Activated CD8-positive, alpha-beta memory T cell treated with anti-CD3 and anti-CD28 coated beads, Interleukin-2, amount 50 U/mL, for 1 hour (primary cell): Measurements from ENCODE around the gene GSTT4.
"Not testable (repeated sequence)": the region's sequence is repeated elsewhere in the genome, so short reads cannot be mapped to it uniquely, and the experiment has no call there.

Experiments
- DNase-seq: peaks from one replicate; pipeline ENCODE4 v3.0.0-alpha.2; 2020; ENCODE audit errors: extremely low read depth

Gene GSTT4

GRCh38 chr22:24005201-24005600 lies at the start of gene GSTT4:
TSS of gene GSTT4 (minus strand) at chr22:24005453. CDS start at chr22:24005356, 97 bp downstream.
- DNase-seq, result no peak

GRCh38 chr22:24054356-24054755 lies 49.1 kb upstream of the GSTT4 start:
- no peak for DNase-seq

GRCh38 chr22:24053481-24054226 lies 48.4 kb upstream of the GSTT4 start:
- DNase-seq, result no peak

DNA sequence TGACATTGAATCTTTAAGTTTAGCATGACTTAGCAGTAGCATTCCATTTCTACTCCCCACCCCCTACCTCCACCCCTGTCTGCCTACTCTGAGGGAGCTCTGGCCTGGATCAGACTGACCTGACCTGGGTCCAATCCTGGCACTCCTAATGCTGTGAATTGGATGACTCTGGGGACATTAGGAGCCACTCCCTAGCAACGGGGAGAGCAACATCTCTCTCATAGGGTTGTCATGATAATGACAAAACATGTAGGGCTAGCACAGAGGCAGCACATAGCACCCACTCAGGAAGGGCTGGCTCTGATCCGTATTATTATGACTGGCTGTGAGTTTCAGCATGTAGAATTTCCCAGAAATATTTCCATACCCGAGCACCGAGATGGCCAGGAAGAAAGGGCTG lies 46.3 kb upstream of the GSTT4 start:
- no peak for DNase-seq

GRCh38 chr22:24051028-24051427 lies 45.8 kb upstream of the GSTT4 start:
- DNase-seq, result no peak

- no peak for DNase-seq
These were observed 44.7 kb upstream of the GSTT4 start for GRCh38 chr22:24049978-24050377.

DNA sequence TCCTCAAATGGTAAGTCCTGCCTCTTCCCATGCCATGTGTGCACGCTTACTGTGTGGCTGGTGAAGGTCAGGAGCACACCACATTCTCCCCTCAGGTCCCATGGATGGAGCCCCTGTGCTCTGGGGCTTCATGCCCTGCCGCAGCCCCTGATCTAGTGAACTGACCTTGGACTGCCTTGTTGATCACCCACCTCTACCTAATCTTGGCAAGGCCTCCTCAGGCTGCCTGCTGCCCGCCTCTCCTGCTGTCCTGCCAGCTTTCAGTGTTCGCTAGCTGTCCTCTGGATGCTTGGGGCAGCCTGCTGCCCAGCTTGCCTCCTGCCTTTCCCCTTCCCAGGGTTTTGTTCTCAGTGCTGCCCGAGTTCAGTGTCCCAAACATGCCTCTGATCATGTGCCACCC lies 44.0 kb upstream of the GSTT4 start:
- DNase-seq, result no peak

DNA sequence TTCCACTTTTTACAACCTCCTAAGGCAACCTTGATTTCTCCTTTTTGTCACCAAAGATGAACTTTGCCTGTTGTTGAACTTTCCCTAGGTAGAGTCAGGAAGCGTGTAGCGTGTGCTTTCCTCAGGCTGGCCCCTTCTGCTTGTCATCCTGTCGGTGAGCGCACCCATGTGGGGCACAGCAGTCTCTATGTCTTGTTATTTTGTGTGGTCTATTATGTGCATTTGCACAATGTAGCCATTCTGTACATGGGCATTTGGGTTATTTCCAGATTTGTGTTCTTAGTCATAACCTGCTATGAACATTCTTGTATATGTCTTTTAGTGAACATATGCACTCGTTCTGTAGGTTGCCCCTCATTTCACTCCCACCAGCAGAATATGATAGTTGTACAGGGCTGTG lies 40.8 kb upstream of the GSTT4 start:
- no peak for DNase-seq

DNA sequence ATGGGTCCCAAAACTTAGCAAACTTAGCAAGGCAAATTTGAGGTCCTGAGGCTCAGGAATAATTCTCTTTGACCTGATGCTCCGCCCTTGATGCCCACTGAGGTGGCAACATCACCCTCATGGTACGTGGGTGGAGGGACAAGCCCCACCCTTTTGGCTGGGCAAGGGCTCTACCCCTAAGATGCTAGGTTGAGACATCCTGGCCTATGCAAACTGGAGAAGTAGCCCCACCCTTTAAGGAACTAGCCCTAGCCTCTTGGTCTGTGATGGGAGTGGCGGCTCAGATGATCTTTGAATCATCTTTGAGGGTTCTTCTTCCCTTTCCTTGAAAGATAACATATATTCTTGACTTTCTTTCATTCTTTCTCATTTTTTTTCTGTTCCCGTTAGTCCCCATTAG lies 38.7 kb upstream of the GSTT4 start:
- DNase-seq, result no peak

GRCh38 chr22:24043465-24043864 lies 38.2 kb upstream of the GSTT4 start:
- DNase-seq, result not testable (repeated sequence)

GRCh38 chr22:24040946-24041345 lies 35.7 kb upstream of the GSTT4 start:
- DNase-seq, result no peak

DNA sequence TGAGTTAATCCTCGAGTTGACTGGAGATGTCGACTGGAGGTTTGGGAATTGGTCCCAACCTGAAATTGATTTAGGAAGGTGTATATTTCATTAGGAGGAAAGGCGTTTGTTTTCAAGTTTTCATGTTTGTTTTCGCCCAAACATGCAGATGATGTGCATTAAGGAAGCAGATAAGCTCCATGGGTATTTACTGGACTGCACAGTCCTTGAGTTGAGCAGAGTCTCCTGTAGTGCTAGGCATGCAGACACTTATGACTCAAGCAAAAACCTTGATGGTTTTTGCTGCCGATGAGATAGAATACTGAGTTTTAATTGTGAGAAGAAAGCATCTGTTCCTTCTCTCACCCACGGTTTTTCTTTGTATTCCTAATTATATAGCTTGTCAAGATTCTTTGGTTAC lies 33.8 kb upstream of the GSTT4 start:
- no peak for DNase-seq

DNA sequence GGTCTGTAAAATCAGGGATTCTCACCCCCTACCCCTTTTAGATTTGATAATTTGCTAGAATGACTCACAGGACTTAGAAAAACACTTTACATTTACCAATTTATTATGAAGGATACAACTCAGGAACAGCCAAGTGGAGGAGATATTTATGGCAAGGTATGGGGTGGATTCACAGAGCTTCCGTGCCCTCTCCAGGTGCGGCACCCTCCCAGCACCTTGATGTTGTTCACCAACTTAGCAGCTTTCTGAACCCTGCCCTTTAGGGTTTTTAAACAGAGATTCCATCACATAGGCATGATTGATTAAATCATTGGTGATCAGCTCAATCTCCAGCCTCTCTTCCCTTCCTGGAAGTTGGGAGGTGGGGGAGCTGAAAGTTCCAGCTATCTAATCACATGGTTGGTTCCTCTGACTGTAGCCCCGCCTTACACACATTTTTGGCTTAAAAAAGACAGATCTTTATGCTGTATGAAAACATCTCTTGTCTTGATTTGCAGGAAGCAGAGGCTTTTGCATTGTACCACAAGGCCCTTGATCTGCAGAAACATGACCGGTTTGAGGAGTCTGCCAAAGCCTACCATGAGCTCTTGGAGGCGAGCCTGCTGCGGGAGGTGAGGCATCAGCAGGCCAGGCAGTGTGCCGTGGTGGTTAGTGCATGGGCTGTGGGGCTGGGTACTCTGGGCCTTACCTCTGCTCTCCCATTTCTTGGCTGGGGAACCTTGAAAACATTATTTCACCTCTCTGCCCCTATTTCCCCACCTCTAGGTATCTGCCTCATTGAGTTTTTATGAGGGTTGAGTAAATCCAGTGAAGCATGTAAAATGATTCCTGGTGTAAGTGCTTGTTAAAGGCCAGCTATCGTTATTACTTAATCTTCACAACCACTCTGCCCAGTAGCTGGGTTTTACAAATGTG lies 32.9 kb upstream of the GSTT4 start:
- peak; percentile 24 for DNase-seq

DNA sequence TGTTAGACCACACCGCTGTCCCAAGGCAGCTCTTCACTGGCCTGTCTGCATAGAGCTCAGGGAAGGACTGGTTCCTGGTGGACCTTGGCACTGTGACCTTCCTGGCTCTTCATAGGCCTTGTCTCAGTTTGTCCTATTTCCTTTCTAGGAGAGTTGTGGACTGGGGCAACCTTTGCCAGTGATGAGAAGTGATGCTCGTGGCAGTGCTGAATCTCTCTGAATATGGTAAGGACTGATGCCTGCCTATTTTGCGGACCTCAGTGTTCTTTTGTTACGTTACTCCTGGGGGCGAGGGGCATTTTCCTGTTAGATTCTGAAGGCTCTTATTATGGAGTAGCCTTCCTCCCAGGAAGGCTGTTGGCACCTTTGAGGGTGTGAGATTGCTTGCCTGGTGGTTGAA lies 30.0 kb upstream of the GSTT4 start:
- no peak for DNase-seq

DNA sequence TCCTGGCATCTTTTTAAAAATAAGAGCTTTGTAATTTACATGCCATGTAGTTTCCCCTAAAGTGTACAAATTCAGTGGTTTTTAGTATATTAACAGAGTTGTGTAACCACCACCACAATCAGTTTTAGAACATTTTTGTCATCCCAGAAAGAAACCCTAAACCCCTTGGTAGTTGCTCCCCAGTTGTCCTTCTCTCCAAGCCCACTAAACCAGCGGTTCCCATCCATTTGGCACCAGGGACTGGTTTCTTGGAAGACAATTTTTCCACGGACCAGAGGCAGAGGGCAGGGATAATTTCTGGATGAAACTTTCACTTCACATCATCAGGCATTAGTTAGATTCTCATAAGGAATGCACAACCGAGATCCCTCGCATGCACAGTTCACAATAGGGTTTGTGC lies 28.5 kb upstream of the GSTT4 start:
- DNase-seq, result no peak

GRCh38 chr22:24030186-24030702 lies 25.0 kb upstream of the GSTT4 start:
- no peak for DNase-seq

DNA sequence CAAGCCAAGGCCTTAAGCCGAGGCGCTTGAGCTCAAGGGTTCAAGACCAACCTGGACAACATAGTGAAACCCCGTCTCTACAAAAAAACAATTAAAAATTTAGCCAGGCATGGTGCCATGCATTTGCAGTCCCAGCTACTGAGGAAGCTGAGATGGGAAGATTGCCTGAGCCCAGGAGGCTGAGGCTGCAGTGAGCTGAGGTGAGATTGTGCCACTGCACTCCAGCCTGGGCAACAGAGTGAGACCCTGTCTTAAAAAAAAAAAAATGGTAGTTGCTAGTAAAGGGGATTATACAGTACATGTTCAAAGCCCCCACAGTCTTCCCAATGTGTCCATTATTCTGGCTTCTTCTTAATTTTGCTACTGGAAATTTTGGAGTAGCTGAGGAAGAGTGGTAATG lies 24.1 kb upstream of the GSTT4 start:
- no peak for DNase-seq

DNA sequence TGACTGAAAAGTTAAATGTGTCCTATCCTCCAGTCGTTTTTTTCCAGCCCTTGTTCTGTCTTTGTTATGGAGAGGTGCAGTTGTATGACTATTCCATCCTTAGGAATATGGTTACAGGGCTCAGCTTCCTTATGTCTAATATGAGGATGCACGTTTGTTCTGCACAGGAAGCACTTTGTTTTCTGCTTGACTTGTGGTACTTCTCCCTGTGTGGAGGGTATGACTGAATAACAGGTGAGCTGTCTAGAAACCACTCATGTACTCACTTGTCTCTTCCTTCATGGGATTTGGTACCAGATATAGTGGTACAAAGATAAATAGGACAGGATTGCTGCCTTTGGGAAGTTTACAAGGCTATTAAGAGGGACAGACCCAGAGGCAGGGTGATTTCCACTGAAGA lies 23.3 kb upstream of the GSTT4 start:
- no peak for DNase-seq

DNA sequence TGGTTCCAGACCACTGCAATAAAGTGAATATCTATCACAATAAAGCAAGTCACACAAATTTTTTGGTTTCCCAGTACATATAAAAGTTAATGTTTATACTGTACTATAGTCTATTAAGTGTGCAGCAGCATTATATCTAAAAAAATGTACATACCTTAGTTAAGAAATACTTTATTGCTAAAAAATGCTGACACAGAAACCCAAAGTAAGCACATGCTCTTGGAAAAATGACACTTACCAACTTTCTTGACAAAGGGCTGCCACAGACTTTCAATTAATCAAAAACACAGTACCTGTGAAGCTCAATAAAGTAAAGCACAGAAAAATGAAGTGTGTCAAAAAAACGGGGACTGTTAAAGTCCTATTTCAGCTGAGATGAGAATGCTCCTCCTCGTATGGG lies 22.7 kb upstream of the GSTT4 start:
- DNase-seq, result no peak

GRCh38 chr22:24027389-24027975 lies 22.2 kb upstream of the GSTT4 start:
- DNase-seq, result no peak

- no peak for DNase-seq
These were observed 21.5 kb upstream of the GSTT4 start for GRCh38 chr22:24026733-24027132.

DNA sequence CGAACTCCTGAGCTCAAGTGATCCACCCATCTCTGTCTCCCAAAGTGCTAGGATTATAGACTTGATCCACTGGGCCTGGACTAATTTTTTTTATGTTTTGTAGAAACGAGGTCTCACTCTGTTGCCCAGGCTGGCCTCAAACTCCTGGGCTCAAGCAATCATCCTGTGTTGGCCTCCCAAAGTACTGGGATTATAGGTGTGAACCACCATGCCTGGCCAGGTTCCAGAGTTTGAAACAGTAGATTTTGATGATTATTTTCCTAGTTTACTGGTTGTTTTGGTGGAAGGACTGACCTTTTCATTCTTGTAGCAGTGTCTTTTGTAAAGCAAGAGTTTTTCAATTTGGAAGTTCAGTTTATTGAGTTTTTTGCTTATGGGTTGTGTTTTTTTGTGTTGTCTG lies 20.8 kb upstream of the GSTT4 start:
- DNase-seq, result no peak

- no peak for DNase-seq
These were observed 20.2 kb upstream of the GSTT4 start for GRCh38 chr22:24025475-24025874.
